NCI-H1092 (cell line): ENCODE data around the gene CRPPA.
A peak's percentile ranks its signal among the peaks of the same experiment; 100 is the strongest.

Source experiments
- DNase-seq: peaks from one replicate; lab custom pipeline; 2025; lab: John Stamatoyannopoulos, UW

Gene CRPPA

DNA sequence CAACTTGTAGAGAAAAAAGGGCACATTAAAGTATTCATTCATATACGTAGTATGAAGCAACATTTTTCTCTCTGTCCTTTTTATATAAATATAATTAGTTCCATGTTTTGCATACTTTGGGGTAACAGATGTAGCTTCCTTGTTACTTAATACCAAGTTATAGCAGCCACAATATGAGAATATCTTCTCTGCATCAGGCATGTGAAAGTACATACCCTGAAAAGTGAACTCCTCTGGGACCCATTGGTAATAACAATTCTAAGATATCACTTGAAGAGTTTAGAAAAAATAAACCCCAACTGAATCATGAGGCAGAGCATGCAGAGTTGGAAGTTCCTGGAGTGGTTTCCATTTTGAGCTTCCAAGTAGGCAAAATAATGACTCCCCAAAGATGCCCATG is 2.4 kb upstream of the CRPPA start:
- no peak for DNase-seq

DNA sequence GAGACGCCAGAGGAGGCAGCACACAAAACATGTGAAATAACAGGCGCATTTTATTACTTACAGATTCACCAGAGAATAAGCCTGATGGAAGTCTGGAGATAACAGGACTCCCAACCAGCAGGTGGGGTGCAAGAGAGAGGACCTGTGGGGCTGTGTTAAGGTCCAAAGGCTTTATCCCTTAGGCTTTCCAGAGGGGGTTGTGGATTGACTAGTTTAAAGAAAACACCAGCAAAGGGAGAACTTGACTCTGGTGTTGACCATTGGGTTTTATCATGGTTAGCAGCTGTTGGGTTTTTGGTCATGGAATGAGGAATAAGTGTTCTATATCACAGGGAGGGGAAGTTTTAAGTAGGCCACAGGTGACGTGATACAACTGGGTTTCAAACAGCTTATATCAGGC is 1.6 kb upstream of the CRPPA start:
- no peak for DNase-seq

DNA sequence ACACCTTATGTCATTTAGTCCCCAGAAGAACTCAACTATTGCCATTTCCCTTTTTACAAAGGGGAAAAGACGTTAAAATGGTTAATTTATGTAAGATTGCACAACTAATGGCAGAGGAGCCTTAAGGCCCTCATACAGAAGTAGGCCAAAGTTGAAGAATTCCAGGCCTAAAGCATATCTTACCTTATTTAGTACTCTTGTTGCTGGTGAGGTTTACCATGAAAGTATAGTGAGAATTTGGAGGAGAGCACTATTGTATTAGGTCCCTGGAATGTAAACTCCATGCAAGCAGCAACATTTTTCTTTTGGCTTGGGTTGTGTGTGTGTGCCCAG is 731 bp upstream of the CRPPA start:
- no peak for DNase-seq

DNA sequence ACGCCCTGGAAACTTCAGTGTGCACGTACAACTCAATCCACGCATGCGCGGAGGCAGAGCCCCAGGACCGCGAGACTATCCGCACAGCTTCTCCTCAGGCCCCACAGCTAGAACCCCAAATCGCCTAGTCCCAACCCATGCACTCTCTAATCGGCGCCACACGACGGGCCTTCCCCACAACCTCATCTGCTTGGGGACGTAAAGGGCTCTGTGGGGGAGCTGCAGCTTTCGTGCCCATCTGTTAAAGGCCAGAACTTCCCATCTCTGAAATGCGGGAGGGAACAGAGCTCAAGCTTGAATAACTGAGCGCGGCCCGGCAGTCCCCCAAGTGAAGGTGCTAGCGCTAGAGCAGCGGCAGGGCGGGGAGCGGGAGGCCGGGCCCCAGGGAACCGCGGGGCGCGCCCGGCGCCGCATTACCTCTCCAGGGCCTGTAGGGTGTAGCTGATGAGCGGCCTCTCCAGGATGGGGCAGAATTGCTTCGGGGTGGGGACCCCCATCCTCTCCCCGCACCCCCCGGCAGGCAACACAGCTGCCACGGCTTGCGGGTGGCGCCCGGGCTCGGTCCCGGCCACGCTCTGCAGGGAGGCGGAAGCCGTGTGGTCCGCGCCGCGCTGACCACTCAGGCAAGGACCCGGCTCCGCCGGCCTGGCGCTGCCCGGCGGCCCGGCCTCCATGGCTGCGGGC is 547 bp downstream of the CRPPA start:
- peak; percentile 89 for DNase-seq

DNA sequence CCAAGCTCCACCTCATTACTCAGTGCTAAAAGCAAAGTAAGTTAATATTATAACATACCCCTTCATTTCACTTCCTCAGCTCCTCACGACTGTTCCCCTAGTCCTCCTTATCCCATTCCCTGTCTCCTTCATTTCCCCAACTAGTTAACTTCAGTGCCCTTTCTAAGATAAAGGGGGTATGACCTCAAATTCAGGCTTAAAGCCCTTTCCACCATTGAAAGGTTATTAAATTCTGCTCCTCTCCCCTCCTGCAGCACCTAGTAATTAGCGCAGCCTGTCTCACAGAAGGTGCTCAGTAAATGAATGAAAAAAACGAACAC is 1.0 kb downstream of the CRPPA start:
- no peak for DNase-seq

DNA sequence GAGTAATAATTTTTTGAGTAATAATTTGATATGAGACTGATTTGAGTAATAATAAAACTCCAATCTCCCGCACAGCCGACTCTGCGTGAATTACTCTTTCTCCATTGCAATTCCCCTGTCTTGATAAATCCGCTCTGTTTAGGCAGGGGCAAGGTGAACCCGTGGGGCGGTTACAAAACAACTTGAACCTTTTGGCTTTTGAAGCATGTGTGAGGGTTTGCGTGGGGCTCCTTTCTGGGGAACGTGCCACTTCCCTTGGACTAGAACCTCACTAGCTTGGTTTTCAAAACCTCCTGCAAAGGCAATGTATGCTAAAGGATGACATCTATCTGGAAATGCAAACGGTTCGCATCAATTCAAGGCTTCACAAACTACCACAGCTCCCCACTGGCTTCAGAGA is 1.5 kb downstream of the CRPPA start:
- no peak for DNase-seq

DNA sequence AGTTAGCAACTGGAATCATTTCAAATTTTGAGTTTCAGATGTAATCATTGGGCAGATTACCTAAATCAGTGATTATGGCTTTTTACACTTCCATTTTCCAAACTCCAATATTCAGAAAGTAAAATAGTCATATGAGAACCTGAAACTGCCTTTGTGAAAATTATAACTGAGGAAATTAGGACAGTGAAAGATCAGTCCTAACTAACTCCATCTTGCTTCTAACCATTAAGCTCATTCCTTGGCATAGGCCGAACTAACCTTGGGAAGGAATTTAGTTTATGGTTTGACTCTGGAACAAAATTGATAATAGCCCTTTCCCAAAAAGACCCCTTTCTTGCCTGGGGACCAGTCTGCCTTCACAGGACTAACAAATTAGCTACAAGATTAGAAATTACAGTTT is 2.2 kb downstream of the CRPPA start:
- DNase-seq, result no peak

DNA sequence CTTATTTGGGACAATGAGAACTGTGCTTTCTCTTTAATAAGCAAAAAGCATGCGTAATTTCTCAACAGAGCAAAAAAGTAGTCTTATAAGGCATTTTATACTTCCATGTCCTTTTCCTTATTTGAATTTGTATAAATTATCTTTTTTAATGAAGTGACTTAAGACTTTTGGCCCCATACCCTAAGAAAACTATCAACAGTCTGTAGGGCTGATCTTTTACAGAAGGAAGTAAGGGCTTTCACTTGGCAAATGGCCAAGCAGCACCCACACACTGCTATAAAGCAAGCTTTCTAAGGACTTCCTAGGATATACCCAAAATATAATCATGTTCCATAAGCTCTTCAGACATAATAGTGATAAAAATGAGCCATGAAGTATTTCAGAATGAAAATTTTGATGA is 3.4 kb downstream of the CRPPA start:
- DNase-seq, result no peak

DNA sequence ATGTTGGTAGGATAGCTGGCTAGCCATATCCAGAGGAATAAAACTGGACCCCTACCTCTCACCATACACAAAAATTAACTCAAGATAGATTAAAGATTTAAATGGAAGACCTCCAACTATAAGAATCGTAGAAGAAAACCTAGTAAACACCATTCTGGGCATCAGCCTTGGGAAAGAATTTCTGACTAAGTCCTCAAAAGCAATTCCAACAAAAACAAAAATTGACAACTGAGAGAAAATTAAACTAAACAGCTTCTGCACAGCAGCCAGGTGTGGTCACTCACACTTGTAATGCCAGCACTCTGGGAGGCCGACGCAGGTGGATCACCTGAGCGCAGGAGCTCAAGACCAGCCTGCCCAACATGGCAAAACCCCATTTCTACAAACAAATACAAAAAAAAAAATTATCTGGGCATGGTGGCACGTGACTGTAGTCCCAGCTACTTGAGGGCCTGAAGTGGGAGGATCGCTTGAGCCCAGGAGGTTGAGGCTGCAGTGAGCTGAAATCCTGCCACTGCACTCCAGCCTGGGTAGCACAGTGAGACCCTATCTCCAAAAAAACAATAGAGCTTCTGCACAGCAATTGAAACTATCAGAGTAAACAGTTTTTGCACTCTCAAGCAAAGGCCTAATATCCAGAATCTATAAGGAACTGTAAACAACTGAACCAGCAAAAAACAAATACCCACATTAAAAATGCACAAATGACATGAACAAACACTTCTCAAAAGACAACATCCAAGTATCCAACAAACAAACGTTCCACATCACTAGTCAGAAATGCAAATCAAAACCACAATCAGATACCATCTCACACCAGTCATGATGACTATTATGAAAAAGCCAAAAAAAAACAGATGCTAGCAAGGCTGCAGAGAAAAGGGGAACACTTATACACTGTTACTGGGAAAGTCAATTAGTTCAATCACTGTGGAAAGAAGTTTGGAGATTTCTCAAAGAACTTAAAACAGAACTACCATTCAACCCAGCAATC is 4.8 kb downstream of the CRPPA start:
- DNase-seq, result no peak

DNA sequence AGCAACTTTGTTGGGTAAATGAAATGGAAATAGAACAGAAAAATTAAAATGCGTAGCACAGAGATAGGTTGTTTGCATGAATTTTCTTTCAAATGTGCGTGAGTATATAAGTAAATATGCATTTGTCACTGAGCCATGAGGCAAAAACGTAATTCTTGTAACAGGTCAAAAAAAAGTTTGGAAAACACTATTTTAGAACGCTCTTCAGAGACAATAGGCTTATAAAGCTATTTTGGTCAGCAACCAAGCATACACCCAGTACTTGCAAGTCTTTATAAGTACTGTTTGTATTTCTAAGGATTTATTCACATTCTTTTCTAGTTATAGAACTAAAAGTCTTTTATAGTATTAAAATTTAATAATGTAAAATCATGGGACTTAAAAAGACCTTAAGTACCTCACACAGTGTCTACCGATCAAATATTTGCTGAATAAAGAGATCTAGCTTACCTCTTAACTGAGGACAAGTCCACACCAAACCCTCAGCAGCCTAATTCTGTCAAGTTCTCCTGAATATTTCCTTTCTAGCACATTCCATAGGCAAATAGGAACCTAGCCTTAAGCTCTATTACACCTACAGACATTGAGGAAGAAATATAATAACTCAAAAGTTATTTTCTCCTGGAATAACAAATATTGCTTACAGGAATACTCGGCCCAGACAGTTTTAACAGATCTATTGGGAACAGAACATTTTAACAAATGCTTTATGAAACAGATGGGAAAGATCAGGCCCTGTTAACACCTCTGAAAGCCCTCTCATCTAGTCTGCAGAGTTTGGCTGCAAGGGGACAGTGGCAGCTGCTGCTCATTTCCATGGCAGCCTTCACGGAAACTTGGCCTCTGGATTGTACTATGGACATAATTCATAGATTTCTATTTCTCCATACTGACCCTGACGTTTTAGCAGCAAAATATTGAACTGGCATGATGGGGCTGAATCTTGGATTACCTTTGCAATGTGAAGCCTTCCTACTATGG is 8.8 kb downstream of the CRPPA start:
- DNase-seq, result no peak

DNA sequence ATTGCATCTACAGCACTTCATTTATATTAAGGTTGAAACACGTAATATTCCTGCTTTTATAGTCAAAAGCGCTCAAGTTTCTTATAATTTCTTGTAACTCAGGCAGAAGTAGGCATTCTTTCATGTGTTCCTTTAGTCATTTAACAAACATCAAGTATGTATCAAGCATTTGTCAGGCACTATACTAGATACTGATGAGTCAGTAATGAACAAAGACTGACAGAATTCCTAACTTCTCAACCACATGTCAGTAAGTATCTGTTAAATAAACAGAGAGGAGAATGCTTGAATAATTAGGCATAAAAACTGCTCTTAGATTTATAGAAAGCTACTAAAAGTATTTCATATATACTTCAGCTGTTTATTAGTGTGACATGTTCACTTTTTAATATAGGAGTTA is 9.9 kb downstream of the CRPPA start:
- DNase-seq, result no peak

DNA sequence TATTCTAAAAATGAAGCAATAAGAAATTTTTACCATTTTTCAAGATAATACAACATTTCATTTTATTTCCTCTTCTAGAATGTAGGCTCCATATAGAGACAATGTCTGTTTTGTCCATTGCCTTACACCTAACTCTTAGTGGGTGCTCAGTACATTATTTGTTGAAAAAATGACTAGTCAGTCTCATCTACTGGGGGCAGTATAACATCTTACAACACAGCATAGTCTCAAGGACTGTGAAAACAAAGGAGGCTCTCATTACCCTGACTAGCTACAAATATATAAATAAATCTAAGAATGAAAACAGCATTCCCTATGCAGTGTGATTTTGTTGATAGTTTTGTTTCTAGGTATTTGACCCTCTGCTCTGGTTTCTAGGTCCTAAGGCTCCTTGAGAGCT is 11.6 kb downstream of the CRPPA start:
- no peak for DNase-seq

DNA sequence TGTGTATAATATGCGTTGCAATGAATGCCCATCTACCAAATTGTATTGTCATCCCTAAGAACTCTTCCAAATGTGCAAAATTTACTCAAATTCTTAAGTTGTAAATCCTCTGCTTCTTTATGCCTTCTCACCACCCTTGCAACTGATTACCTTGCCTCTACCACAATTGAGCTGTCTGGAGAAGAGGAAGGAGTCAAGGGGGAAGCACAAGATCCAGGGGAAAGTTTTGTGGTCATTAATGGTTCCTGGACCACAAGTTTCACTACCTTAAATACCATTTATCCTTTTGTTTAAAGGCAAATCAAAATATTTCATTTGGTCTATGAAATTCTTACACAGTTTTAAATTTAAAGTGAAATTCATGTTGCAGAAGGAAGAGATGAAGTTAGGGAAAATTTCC is 16.7 kb downstream of the CRPPA start:
- DNase-seq, result no peak

DNA sequence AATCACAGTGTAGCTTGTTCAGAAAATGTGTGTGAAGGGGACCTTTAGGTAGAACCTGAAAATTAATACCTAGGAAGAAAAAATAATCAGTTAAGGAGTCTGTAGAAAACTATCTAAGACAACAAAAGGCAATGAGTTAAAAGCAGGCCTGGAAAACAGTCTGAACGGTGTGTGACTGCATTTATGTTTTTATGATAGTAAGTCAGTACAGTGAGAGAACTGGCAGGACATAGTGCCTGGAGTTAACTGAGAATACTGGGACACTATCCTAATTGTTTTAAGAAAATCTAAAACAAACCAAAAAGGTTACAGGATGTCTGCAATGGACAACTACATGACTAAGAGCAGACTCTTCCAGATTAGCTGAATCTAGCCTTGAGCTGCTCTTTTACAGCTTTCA is 17.9 kb downstream of the CRPPA start:
- DNase-seq, result no peak

DNA sequence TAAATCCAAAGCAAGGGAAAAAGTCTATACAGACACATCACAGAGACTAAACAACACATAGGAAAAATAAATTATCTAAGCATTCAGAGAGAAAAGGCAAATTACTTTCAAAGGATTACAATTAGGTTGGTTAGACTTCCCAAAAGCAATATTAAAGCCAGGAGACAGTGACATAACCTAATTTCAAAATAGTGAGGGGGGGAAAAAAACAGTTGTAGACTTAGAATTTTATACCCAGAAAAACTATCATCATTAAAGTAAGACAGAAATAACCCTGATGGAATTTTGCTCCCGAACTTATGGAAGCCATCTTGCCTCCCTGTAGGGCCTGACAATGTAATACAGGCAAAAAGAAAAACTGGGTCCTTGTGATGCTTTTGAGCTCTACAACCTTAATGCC is 18.4 kb downstream of the CRPPA start:
- no peak for DNase-seq

DNA sequence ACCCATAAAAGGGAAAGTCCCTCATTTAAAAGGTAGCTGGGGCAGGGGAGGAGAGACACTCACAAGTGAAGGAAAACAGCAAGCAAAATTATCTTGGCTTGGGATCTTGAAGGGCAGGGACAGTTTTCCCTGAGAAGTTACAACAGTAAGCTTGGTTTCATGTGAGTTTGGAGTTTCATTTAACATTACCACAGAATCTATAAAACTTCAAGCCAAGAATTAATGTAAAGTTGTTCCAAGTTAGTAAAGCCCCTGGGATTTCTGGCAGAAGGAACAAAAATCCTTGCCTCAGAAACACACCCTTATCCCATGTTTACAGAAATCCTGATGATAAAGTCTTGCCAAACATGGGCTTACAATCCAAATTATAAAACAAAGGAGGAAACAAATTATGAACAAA is 19.2 kb downstream of the CRPPA start:
- no peak for DNase-seq

DNA sequence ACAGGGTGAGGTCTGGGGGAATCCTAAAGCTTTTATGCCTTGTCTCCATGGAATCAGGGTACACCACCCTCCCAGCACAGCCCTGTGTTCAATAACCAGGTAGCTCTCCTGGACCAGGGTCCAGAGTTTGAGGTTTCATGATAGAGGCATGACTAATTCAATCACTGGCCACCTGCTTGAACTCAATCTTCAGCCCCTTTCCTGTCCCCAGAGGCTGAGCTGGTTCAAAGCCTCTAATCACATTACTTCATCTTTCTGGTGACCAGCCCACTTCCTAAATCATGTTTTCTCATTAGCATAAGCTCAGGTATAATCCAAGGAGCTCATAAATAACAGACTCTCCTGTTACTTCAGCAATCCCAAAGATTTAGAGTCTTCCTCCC is 20.5 kb downstream of the CRPPA start:
- DNase-seq, result no peak

DNA sequence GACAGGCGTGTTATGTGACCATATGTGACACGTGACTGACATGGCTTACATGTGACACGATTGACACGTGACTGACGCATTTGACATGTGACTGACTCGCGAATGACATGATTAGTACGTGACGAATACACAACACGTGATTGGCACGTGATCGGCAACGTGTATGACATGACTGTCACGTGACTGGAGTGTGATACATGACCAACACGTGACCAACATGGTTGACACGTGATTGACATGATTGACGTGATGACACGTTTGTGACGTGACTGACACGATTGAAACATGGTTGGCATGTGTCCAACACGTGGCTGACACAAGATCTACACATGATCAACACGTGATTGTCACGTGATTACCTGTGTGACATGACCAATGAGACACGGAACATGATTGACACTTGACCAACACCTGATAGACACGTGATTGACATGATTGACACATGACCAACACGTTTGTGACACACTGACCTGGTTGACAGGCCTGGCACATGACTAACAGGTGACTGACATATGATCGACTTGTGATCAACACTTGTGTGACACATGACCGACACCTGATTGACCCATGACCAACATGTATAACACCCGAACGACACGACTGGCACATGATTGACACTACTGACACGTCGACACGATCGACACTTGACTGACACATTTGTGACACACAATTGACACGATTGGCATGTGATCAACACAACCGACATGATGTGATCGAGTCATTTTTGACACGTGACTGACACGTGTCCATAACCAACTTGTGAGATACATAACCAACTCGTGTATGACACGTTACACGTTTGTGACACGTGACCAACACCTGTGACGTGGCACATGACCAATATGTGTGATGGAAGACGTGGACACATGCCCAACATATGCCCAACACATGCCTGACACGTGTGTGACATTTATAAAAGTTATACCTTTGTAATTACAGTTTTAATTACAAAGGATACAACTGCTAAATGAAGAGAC is 21.1 kb downstream of the CRPPA start:
- DNase-seq, result no peak

DNA sequence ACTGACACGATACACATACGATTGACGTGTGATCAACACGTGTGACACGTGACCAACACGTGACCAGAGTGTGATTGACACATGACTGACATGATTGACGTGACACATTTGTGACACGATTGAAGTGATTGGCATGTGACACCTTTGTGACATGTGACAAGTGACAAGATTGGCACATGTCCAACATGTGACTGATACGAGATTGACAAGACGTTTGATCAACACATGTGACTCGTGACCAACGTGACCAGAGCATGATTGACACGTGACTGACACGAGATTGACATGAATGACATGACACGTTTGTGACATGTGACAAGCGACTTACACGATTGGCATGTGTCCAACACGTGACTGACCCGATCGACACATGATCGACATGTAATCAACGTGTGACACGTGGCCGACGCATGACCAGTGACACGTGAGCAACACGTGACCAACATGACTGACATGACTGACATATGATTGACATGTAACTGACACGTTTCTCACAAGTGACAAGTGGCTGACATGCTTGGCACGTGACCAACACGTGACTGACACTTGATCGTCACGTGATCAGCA is 22.0 kb downstream of the CRPPA start:
- DNase-seq, result no peak

DNA sequence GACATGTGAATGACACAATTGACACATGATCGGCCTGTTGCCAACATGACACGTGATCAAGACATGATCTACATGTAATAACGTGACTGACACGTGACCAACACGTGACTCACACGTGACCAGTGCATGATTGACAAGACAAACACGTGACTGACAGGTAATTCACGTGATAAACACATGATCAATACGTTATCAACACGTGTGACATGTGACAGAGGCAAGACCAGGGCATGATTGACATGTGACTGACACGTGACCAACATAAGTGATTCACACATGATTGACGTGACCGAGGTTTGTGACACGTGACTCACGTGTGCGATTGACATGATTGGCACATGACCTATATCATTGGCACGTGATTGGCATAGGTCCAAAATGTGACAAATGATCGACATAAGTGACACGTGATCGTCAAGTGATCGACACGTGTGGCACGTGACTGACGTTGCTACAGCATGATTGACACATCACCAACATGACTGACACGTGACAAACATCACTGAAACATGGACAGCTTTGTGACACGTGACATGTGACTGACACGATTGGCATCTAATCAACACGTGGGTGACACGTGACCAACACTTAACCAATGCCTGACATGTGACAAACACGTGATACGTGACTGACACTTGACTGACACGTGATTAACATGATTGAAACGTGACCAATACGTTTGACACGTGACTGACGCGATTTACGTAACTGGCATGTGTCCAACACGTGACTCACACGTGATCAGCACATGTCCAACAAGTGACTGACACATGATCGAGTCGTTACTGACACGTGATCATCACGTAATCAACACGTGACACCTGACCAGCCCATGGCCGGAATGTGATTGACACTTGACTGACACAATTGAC is 23.0 kb downstream of the CRPPA start:
- DNase-seq, result no peak
